Pancreas (tissue), 10 donors: ENCODE results near the gene UNC119. TPM values are rescaled to one million over a fixed set of nuclear protein-coding genes. Genes with fewer than 3 reads are reported as not detected.

Source experiments
- ATAC-seq, 4 donors: fragments of 200-7000 bp; cut with Tn5 transposase; one replicate each; pipeline versions ENCODE4 v1.8.0 to v1.9.1; 2020; ENCODE audit warnings: mild to moderate bottlenecking in 4 of 4, moderate library complexity in 4 of 4
- DNase-seq, 6 donors: peaks; one replicate each; pipeline ENCODE4 v3.0.0-alpha.2; 2020
- FAIRE-seq: peaks from 2 replicates; lab custom pipeline; 2012; peaks lifted over from hg19 to GRCh38; lab: Jason Lieb, UNC
- H3K27ac ChIP-seq, 4 donors: fragments of 200-600 bp; sonication (generic); 1 replicate in 3 of 4; 2 replicates in 1 of 4; pipeline versions ENCODE4 v1.5.0 to v1.8.0; 2020
- H3K27me3 ChIP-seq, 4 donors: fragments of 200-600 bp; one replicate each; pipeline ENCODE4 v1.8.0; 2021
- H3K36me3 ChIP-seq, 3 donors: fragments of 200-600 bp; sonication (generic) in 1 of 3; one replicate each; pipeline versions ENCODE4 v1.5.0 to v1.8.0; 2020 to 2021
- H3K4me1 ChIP-seq, 3 donors: fragments of 200-600 bp; one replicate each; pipeline ENCODE4 v1.8.0; 2021
- H3K4me3 ChIP-seq, 4 donors: fragments of 200-600 bp; sonication (generic) in 2 of 4; one replicate each; pipeline versions ENCODE4 v1.5.0 to v1.8.0; 2020 to 2021
- H3K9me3 ChIP-seq, 4 donors: fragments of 200-600 bp; one replicate each; pipeline ENCODE4 v1.8.0; 2021
- CTCF ChIP-seq, 4 donors: fragments of 200-600 bp; sonication (generic) in 3 of 4; IDR thresholded peaks; one replicate each; pipeline versions ENCODE4 v1.5.0 to v1.8.0; 2021; ENCODE audit warnings: antibody characterized with exemption in 4 of 4
- WGBS, 2 donors: extraction: QIAGEN DNeasy Blood & Tissue Kit; methylation state at CpG; one replicate each; pipeline ENCODE4 v1.1.7; 2013; 5-methylcytosine and 5-hydroxymethylcytosine counted together
- intact Hi-C, 3 donors: fragments of 100-400 bp; cut with DNase I; formaldehyde crosslinking; loops; one replicate each; pipeline versions ENCODE4 v1.11.1 to v1.14.2; 2022
- polyA plus RNA-seq, 2 donors: library from polyadenylated mRNA; stranded (reverse); fragments of 200-250 nt; gene quantifications; one replicate each; pipeline ENCODE4 v1.2.3, GENCODE V29; 2013
- total RNA-seq, 6 donors: library from RNA; stranded (reverse); fragmentation: NEBNext Ultra II Directional in 4 of 6; extraction: Animal tissue kit (Norgen Biotek cat#: 25700) in 4 of 6; gene quantifications; one replicate each; pipeline versions ENCODE4 v1.2.1 to v1.2.4, GENCODE V29; 2021 to 2023
- donor health status: healthy with polysubstance abuse.
- donor health status: DM: no; HTN: no; CAD: no; lungs with moderate emphysema.
- donor health status: DM: no; HTN: no; CAD: no.
- donor health status: control.
- donor health status: control.
- donor health status: Bipolar disorder and iron deficiency.
- donor health status: DM: yes; HTN: yes; CAD: no.
- donor health status: DM: no; HTN: no; CAD: no.
- donor health status: DM: no; HTN: no; CAD: no.
- donor health status: DM: yes; HTN: yes; CAD: no.

The UNC119 gene
- total RNA-seq, result 10 to 100 TPM in 4 of 6 donors, 1 to 10 TPM in 2; 9.3 to 17.9 (median 11.2) TPM
- 10 to 100 TPM; 18.1 to 31.1 TPM for polyA plus RNA-seq

- ATAC-seq, result peak; percentile 90 to 97 (median 95)
- no peak for FAIRE-seq
- WGBS, 2 donors, result 3 to 4% methylated on average over 34 to 66 of the region's 67 CpGs
- H3K36me3 ChIP-seq, result peaks cover 0 to 22% (median 7%) of the 10 kb centered on the region in 3 donors
- DNase-seq, result peak; percentile 74 to 92 (median 84)
- H3K4me1 ChIP-seq, result peaks cover 0 to 8% (median 3%) of the 10 kb centered on the region in 3 donors
- no peaks in the 10 kb centered on the region for H3K27me3 ChIP-seq
- intact Hi-C loops, result no loop called here
- H3K9me3 ChIP-seq, result no peaks in the 10 kb centered on the region
- H3K27ac ChIP-seq, result peak within 1 kb of the TSS in 3 of 4 donors; percentile 10 to 54 (median 13)
- TF ChIP-seq CTCF (IDR thresholded peaks at IDR 0.05), result no peak
- peak within 1 kb of the TSS; percentile 66 to 91 (median 87) for H3K4me3 ChIP-seq
Observed at GRCh38 chr17:28552176-28552999, at the start of gene UNC119. Gene UNC119 (minus strand): TSS chr17:28552624. CDS start chr17:28552557, 67 bp downstream.

GRCh38 chr17:28599311-28600184 lies 47.1 kb upstream of the UNC119 start:
- Histone ChIP-seq H3K4me3 (peak overlapping the region; percentile 52 to 63 (median 54)), H3K27ac (peak overlapping the region; percentile 69 to 92 (median 84)), H3K27me3 (no peaks in the 10 kb centered on the region), H3K36me3 (no peaks in the 10 kb centered on the region), H3K4me1 (peaks cover 0 to 11% (median 7%) of the 10 kb centered on the region in 3 donors), H3K9me3 (no peaks in the 10 kb centered on the region)
- intact Hi-C loops, result no loop called here
- no peak for TF ChIP-seq CTCF (IDR thresholded peaks at IDR 0.05)
- WGBS, 2 donors, result 7 to 9% methylated on average over 40 of the region's 40 CpGs
- ATAC-seq (peak; percentile 60 to 76 (median 64)), FAIRE-seq (no peak), DNase-seq (peak; percentile 48 to 79 (median 69))

GRCh38 chr17:28598799-28599310 lies 46.4 kb upstream of the UNC119 start, which contains the start of gene SPAG5:
Gene SPAG5 (minus strand): TSS chr17:28599025. CDS start chr17:28598946, 79 bp downstream.
- 0 to 1% methylated on average over 43 to 44 of the region's 44 CpGs for WGBS, 2 donors
- DNase-seq, result peak; percentile 89 to 97 (median 93)
- Histone ChIP-seq H3K4me3 (peak within 1 kb of the TSS; percentile 52 to 63 (median 54)), H3K36me3 (no peaks in the 10 kb centered on the region), H3K9me3 (no peaks in the 10 kb centered on the region), H3K27me3 (no peaks in the 10 kb centered on the region), H3K4me1 (peaks cover 0 to 11% (median 7%) of the 10 kb centered on the region in 3 donors), H3K27ac (peak within 1 kb of the TSS; percentile 69 to 92 (median 84))
- TF ChIP-seq CTCF (IDR thresholded peaks at IDR 0.05), result no peak
- ATAC-seq, result peak; percentile 97 to 100 (median 99)
- intact Hi-C loops, result no loop called here
- no peak for FAIRE-seq

GRCh38 chr17:28598389-28598788 lies 46.0 kb upstream of the UNC119 start:
- Histone ChIP-seq H3K27me3 (no peaks in the 10 kb centered on the region), H3K4me1 (peaks cover 0 to 11% (median 7%) of the 10 kb centered on the region in 3 donors), H3K27ac (peak overlapping the region in 1 of 4 donors; percentile 90), H3K9me3 (no peaks in the 10 kb centered on the region), H3K4me3 (peak overlapping the region; percentile 52 to 63 (median 54)), H3K36me3 (no peaks in the 10 kb centered on the region)
- DNase-seq (no peak), ATAC-seq (no peak), FAIRE-seq (no peak)
- intact Hi-C loops, result no loop called here
- 2 to 3% methylated on average over 17 of the region's 17 CpGs for WGBS, 2 donors
- no peak for TF ChIP-seq CTCF (IDR thresholded peaks at IDR 0.05)
